HepG2 (cell line): Measurements from ENCODE around the gene NFIC. TPM values are rescaled to one million over a fixed set of nuclear protein-coding genes. Genes with fewer than 3 reads are reported as not detected.
A peak's percentile ranks its signal among the peaks of the same experiment; 100 is the strongest.

Source experiments
- AHDC1 ChIP-seq: sonication (generic); formaldehyde crosslinking; IDR thresholded peaks from 2 replicates; pipeline ENCODE4 v1.5.1; 2020; ENCODE audit warnings: mild to moderate bottlenecking, missing genetic modification reagents, borderline replicate concordance
- ESRRA ChIP-seq: sonication (generic); formaldehyde crosslinking; IDR thresholded peaks from 2 replicates; pipeline ENCODE4 v1.5.1; 2020; ENCODE audit warnings: mild to moderate bottlenecking, low read depth, missing genetic modification reagents
- ETV5 ChIP-seq: IDR thresholded peaks from 2 replicates; pipeline ENCODE4 v1.6.1; 2018; ENCODE audit warnings: missing biosample characterization, missing genetic modification reagents, inconsistent platforms, borderline replicate concordance
- HDAC2 ChIP-seq: sonication (generic); formaldehyde crosslinking; IDR thresholded peaks from 2 replicates; pipeline ENCODE4 v1.4.0; 2020; ENCODE audit warnings: missing genetic modification reagents
- KDM1A ChIP-seq: IDR thresholded peaks from 2 replicates; pipeline ENCODE4 v1.6.1; 2016; ENCODE audit warnings: missing compliant biosample characterization
- MIER3 ChIP-seq: IDR thresholded peaks from 2 replicates; pipeline ENCODE4 v1.6.1; 2016; ENCODE audit warnings: missing compliant biosample characterization, borderline replicate concordance
- NFIB ChIP-seq: sonication (generic); formaldehyde crosslinking; IDR thresholded peaks from 2 replicates; pipeline ENCODE4 v1.9.0; 2021; ENCODE audit warnings: missing genetic modification reagents, mild to moderate bottlenecking, borderline replicate concordance
- SCMH1 ChIP-seq: sonication (generic); formaldehyde crosslinking; IDR thresholded peaks from 2 replicates; pipeline ENCODE4 v1.9.0; 2021; ENCODE audit warnings: missing genetic modification reagents, mild to moderate bottlenecking, borderline replicate concordance
- SIN3B ChIP-seq: fragments of 150-350 bp; IDR thresholded peaks from 2 replicates; pipeline ENCODE4 v1.6.1; 2014; ENCODE audit warnings: low read length
- STAT5B ChIP-seq: sonication (generic); formaldehyde crosslinking; IDR thresholded peaks from 2 replicates; pipeline ENCODE4 v1.4.0; 2020; ENCODE audit warnings: missing genetic modification reagents
- TBX2 ChIP-seq: sonication (generic); formaldehyde crosslinking; IDR thresholded peaks from 2 replicates; pipeline ENCODE4 v1.5.0; 2020; ENCODE audit warnings: missing genetic modification reagents, mild to moderate bottlenecking, borderline replicate concordance
- XRCC5 ChIP-seq: fragments of 200-400 bp; formaldehyde crosslinking; optimal IDR thresholded peaks from 2 replicates; pipeline ENCODE3; 2017; ENCODE audit warnings: mild to moderate bottlenecking, low read length
- ZNF180 ChIP-seq: sonication (generic); formaldehyde crosslinking; IDR thresholded peaks from 2 replicates; pipeline ENCODE4 v1.4.0; 2020; ENCODE audit warnings: low read depth, missing genetic modification reagents, borderline replicate concordance
- ZNF543 ChIP-seq: sonication (generic); formaldehyde crosslinking; IDR thresholded peaks from 2 replicates; pipeline ENCODE4 v1.4.0; 2020; ENCODE audit warnings: mild to moderate bottlenecking, missing genetic modification reagents
- ZNF597 ChIP-seq: sonication (generic); formaldehyde crosslinking; IDR thresholded peaks from 2 replicates; pipeline ENCODE4 v1.5.0; 2020; ENCODE audit warnings: missing genetic modification reagents
- ZNF629 ChIP-seq: sonication (generic); formaldehyde crosslinking; conservative IDR thresholded peaks from 2 replicates; pipeline ENCODE4 v1.5.0; 2020; ENCODE audit warnings: missing genetic modification reagents
- ZNF75D ChIP-seq: sonication (generic); formaldehyde crosslinking; IDR thresholded peaks from 2 replicates; pipeline ENCODE4 v1.8.1; 2023; ENCODE audit warnings: missing genetic modification reagents, mild to moderate bottlenecking, borderline replicate concordance
- ZNF839 ChIP-seq: sonication (generic); formaldehyde crosslinking; IDR thresholded peaks from 2 replicates; pipeline ENCODE4 v1.4.0; 2020; ENCODE audit warnings: missing genetic modification reagents, mild to moderate bottlenecking, borderline replicate concordance
- polyA plus RNA-seq, 8 experiments: library from polyadenylated mRNA; depleted of rRNA in 3 of 8; stranded (reverse) in 7 of 8; unstranded in 1 of 8; fragments of >200 nt; fragmentation: Illumina TruSeq in 4 of 8; extraction: Trizol in 4 of 8; gene quantifications; 2 replicates each; pipeline versions ENCODE4 v1.2.1 to v1.2.3, GENCODE V29; 2011 to 2016; ENCODE audit warnings: low read depth in 4 of 8, missing spikeins in 1 of 8, mixed read lengths in 1 of 8; ENCODE audit not compliant: insufficient read depth in 1 of 8
- total RNA-seq, 5 experiments: library from RNA; depleted of rRNA; stranded (reverse); fragments of >200 nt; fragmentation: Illumina TruSeq; extraction: Trizol; gene quantifications; 2 replicates each; pipeline ENCODE4 v1.2.3, GENCODE V29; 2016; ENCODE audit warnings: low read depth in 1 of 5

NFIC gene
- total and polyA plus RNA-seq, 2 of the 13 experiments (the other 11 are each of a cell fraction or from before 2014, with no cell fraction given), result 1.3 to 2.5 TPM

- no peak for TF ChIP-seq AHDC1
- TF ChIP-seq MIER3 (CRISPR knock-in tag), result no peak
- no peak for TF ChIP-seq ZNF75D (CRISPR knock-in tag)
- no peak for TF ChIP-seq ETV5 (CRISPR knock-in tag)
- peak; percentile 80 for TF ChIP-seq KDM1A
- TF ChIP-seq ZNF629, result peak; percentile 78
- TF ChIP-seq SCMH1 (CRISPR knock-in tag), result no peak
- no peak for TF ChIP-seq ZNF543
- 0 out of 2 replicates have a peak, but pooled peaks have one; percentile 23 for TF ChIP-seq TBX2 (CRISPR knock-in tag)
- peak; percentile 81 for TF ChIP-seq XRCC5
- no peak for TF ChIP-seq ZNF597 (CRISPR knock-in tag)
- no peak for TF ChIP-seq SIN3B
- no peak for TF ChIP-seq ESRRA (CRISPR knock-in tag)
- TF ChIP-seq ZNF839 (CRISPR knock-in tag), result no peak
- no peak for TF ChIP-seq ZNF180 (CRISPR knock-in tag)
- no peak for TF ChIP-seq NFIB
- no peak for TF ChIP-seq STAT5B (CRISPR knock-in tag)
- 0 out of 2 replicates have a peak, but pooled peaks have one; percentile 23 for TF ChIP-seq HDAC2 (CRISPR knock-in tag)
Measured at GRCh38 chr19:3324405-3324856, 42.0 kb upstream of the NFIC start (continued).
